ENCODE results near the gene LDLRAD2. TPM values are rescaled to one million over a fixed set of nuclear protein-coding genes. Genes with fewer than 3 reads are reported as not detected.

Gene LDLRAD2
- total and polyA plus RNA-seq, 2 donors (not counting 1 experiment from before 2014, with no cell fraction given), result not detected

DNA sequence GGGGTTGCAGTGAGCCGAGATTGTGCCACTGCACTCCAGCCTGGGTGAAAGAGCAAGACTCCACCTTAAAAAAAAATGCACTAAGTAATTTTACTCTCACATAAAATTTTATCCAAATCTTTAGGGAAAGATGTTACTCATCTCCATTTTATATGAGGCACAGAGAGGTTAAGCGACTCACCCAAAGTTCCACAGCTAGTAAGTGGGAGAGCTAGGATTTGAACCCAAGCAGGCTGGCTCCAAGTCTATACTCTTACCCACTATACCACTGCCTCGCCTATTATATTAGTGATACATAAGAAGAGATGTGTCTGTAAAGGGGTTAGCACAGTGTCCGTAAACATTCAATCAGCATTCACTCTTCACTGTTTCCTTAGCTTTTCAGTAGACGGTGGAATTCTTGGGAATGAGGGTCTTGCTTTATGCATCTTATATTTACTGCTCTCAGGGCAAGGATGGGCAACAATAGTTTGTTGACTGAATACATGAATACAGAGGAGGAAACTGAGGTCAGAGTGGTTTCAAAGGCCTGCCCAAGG lies 15.1 kb downstream of the LDLRAD2 start:
- Histone ChIP-seq H3K79me2 (ENCODE audit: control insufficient read depth, insufficient read depth, low read length) (no peaks in the 10 kb centered on the region), H3K4me1 (ENCODE audit: control insufficient read depth, extremely low read depth, insufficient read depth, low read length) (no peaks in the 10 kb centered on the region), H3K27me3 (ENCODE audit: control insufficient read depth, insufficient read depth, low read length) (no peaks in the 10 kb centered on the region), H3K27ac (ENCODE audit: insufficient read depth, low read length) (no peak overlapping the region), H4K20me1 (ENCODE audit: control insufficient read depth, extremely low read depth, insufficient read depth, low read length) (no peaks in the 10 kb centered on the region), H3K36me3 (ENCODE audit: control insufficient read depth, insufficient read depth, low read length) (peaks cover 47% of the 10 kb centered on the region), H3K4me2 (ENCODE audit: extremely low read depth, insufficient read depth, low read length) (no peak overlapping the region), H3K4me3 (replicated peaks in 1 of 4; ENCODE audit: control extremely low read depth in 1 of 4, insufficient read depth in 1 of 4, low read depth in 3 of 4, low read length in 4 of 4) (no peak overlapping the region), H3K9ac (ENCODE audit: insufficient read depth, low read length) (no peak overlapping the region), H2AFZ (ENCODE audit: low read length) (no peak overlapping the region), H3K9me3 (ENCODE audit: control insufficient read depth, insufficient read depth, low read depth, low read length) (no peaks in the 10 kb centered on the region)
- DNase-seq (ENCODE audit: low read depth in 2 of 2), result no peak
- TF ChIP-seq CTCF (conservative IDR thresholded peaks at IDR 0.05 in 1 of 2, IDR thresholded peaks at IDR 0.05 in 1 of 2; ENCODE audit: low read depth in 1 of 2, low read length in 2 of 2) (no peak), EZH2 (IDR thresholded peaks at IDR 0.05; ENCODE audit: low read length, missing control alignments) (no peak)

DNA sequence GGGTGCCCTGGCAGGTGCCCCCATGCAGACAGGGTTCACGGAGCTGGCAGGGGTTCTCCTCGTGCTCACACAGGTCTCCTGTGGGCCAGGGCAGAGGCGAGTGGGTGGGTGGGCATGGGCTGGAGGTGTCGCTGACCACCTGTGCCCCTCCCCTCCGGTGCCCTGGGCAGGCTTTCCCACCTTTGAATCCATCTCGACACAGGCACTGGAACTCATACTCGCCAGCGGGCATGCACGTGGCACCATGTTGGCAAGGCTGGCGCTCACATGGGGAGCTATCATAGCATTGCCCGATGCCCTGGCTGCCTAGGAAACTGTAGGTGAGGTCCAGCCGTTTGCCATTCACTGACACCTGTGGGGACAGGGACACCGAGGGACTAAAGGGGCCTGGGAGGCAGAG lies 16.0 kb downstream of the LDLRAD2 start:
- no peak overlapping the region for H3K9ac ChIP-seq (ENCODE audit: insufficient read depth, low read length)
- H3K27me3 ChIP-seq (ENCODE audit: control insufficient read depth, insufficient read depth, low read length), result no peaks in the 10 kb centered on the region
- H2AFZ ChIP-seq (ENCODE audit: low read length), result no peak overlapping the region
- H3K4me1 ChIP-seq (ENCODE audit: control insufficient read depth, extremely low read depth, insufficient read depth, low read length), result no peaks in the 10 kb centered on the region
- H3K4me3 ChIP-seq (replicated peaks in 1 of 4; ENCODE audit: control extremely low read depth in 1 of 4, insufficient read depth in 1 of 4, low read depth in 3 of 4, low read length in 4 of 4), result no peak overlapping the region
- H4K20me1 ChIP-seq (ENCODE audit: control insufficient read depth, extremely low read depth, insufficient read depth, low read length), result no peaks in the 10 kb centered on the region
- no peaks in the 10 kb centered on the region for H3K79me2 ChIP-seq (ENCODE audit: control insufficient read depth, insufficient read depth, low read length)
- TF ChIP-seq CTCF (conservative IDR thresholded peaks at IDR 0.05 in 1 of 2, IDR thresholded peaks at IDR 0.05 in 1 of 2; ENCODE audit: low read depth in 1 of 2, low read length in 2 of 2) (no peak), EZH2 (IDR thresholded peaks at IDR 0.05; ENCODE audit: low read length, missing control alignments) (no peak)
- H3K4me2 ChIP-seq (ENCODE audit: extremely low read depth, insufficient read depth, low read length), result no peak overlapping the region
- no peak overlapping the region for H3K27ac ChIP-seq (ENCODE audit: insufficient read depth, low read length)
- H3K9me3 ChIP-seq (ENCODE audit: control insufficient read depth, insufficient read depth, low read depth, low read length), result no peaks in the 10 kb centered on the region
- no peak for DNase-seq (ENCODE audit: low read depth in 2 of 2)
- peaks cover 44% of the 10 kb centered on the region for H3K36me3 ChIP-seq (ENCODE audit: control insufficient read depth, insufficient read depth, low read length)

GRCh38 chr1:21828506-21829210 lies 16.6 kb downstream of the LDLRAD2 start:
- no peak overlapping the region for H2AFZ ChIP-seq (ENCODE audit: low read length)
- H3K9ac ChIP-seq (ENCODE audit: insufficient read depth, low read length), result no peak overlapping the region
- H3K79me2 ChIP-seq (ENCODE audit: control insufficient read depth, insufficient read depth, low read length), result no peaks in the 10 kb centered on the region
- H3K27me3 ChIP-seq (ENCODE audit: control insufficient read depth, insufficient read depth, low read length), result no peaks in the 10 kb centered on the region
- no peak for TF ChIP-seq CTCF (conservative IDR thresholded peaks at IDR 0.05 in 1 of 2, IDR thresholded peaks at IDR 0.05 in 1 of 2; ENCODE audit: low read depth in 1 of 2, low read length in 2 of 2)
- TF ChIP-seq EZH2 (IDR thresholded peaks at IDR 0.05; ENCODE audit: low read length, missing control alignments), result no peak
- peaks cover 49% of the 10 kb centered on the region for H3K36me3 ChIP-seq (ENCODE audit: control insufficient read depth, insufficient read depth, low read length)
- H4K20me1 ChIP-seq (ENCODE audit: control insufficient read depth, extremely low read depth, insufficient read depth, low read length), result no peaks in the 10 kb centered on the region
- H3K4me1 ChIP-seq (ENCODE audit: control insufficient read depth, extremely low read depth, insufficient read depth, low read length), result no peaks in the 10 kb centered on the region
- no peak overlapping the region for H3K27ac ChIP-seq (ENCODE audit: insufficient read depth, low read length)
- H3K9me3 ChIP-seq (ENCODE audit: control insufficient read depth, insufficient read depth, low read depth, low read length), result no peaks in the 10 kb centered on the region
- H3K4me2 ChIP-seq (ENCODE audit: extremely low read depth, insufficient read depth, low read length), result no peak overlapping the region
- no peak overlapping the region for H3K4me3 ChIP-seq (replicated peaks in 1 of 4; ENCODE audit: control extremely low read depth in 1 of 4, insufficient read depth in 1 of 4, low read depth in 3 of 4, low read length in 4 of 4)
- DNase-seq (ENCODE audit: low read depth in 2 of 2), result no peak

Measured in fibroblast of lung (primary cell).